Gastroesophageal sphincter (tissue), 3 donors: ENCODE results near the gene XIRP2.

Experiments used
- EP300 ChIP-seq: sonication (generic); formaldehyde crosslinking; IDR thresholded peaks from one replicate; pipeline ENCODE4 v1.6.1; 2017; ENCODE audit warnings: antibody characterized with exemption, mild to moderate bottlenecking
- POLR2A ChIP-seq, 2 donors: fragments of 450-650 bp; IDR thresholded peaks; one replicate each; pipeline ENCODE4 v1.6.1; 2017; ENCODE audit warnings: antibody characterized with exemption in 2 of 2, mild to moderate bottlenecking in 2 of 2, moderate library complexity in 1 of 2
- POLR2AphosphoS5 ChIP-seq: sonication (generic); formaldehyde crosslinking; IDR thresholded peaks from one replicate; pipeline ENCODE4 v1.6.1; 2017; ENCODE audit warnings: antibody characterized with exemption
- TF ChIP-seq, protein P1 (sequence below), 4 experiments: fragments of 200-600 bp in 2 of 4; fragments of 450-650 bp in 2 of 4; sonication (generic) in 1 of 4; IDR thresholded peaks; one replicate each; pipeline ENCODE4 v1.5.1; 2017 to 2019; ENCODE audit warnings: antibody characterized with exemption in 4 of 4, mild to moderate bottlenecking in 2 of 4, moderate library complexity in 2 of 4

DNA sequence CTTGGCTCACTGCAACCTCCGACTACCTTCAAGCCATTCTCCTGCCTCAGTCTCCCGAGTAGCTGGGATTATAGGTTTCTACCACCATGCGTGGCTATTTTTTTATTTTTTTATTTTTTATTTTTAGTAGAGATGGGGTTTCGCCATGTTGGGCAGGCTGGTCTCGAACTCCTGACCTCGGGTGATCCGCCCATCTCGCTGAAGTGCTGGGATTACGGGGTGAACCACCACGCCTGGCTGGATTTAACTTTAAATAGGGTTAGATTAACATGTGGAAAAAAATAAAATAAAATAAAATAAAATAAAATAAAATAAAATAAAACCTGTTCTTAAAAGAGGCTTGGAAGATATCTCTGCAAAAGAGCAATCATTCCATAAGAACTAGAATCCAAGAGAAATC is 170.9 kb downstream of the XIRP2 start:
- TF ChIP-seq, protein P1, sequence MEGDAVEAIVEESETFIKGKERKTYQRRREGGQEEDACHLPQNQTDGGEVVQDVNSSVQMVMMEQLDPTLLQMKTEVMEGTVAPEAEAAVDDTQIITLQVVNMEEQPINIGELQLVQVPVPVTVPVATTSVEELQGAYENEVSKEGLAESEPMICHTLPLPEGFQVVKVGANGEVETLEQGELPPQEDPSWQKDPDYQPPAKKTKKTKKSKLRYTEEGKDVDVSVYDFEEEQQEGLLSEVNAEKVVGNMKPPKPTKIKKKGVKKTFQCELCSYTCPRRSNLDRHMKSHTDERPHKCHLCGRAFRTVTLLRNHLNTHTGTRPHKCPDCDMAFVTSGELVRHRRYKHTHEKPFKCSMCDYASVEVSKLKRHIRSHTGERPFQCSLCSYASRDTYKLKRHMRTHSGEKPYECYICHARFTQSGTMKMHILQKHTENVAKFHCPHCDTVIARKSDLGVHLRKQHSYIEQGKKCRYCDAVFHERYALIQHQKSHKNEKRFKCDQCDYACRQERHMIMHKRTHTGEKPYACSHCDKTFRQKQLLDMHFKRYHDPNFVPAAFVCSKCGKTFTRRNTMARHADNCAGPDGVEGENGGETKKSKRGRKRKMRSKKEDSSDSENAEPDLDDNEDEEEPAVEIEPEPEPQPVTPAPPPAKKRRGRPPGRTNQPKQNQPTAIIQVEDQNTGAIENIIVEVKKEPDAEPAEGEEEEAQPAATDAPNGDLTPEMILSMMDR (IDR thresholded peaks at IDR 0.05) = no peak
- TF ChIP-seq POLR2A (IDR thresholded peaks at IDR 0.05) = no peak
- no peak for TF ChIP-seq POLR2AphosphoS5
- no peak for TF ChIP-seq EP300
